ENCODE data around the gene GSN. TPM values are rescaled to one million over a fixed set of nuclear protein-coding genes. Genes with fewer than 3 reads are reported as not detected.

The GSN gene
- total and polyA plus RNA-seq, 2 donors (not counting 1 experiment from before 2014, with no cell fraction given): 38.4 to 45.4 TPM

DNA sequence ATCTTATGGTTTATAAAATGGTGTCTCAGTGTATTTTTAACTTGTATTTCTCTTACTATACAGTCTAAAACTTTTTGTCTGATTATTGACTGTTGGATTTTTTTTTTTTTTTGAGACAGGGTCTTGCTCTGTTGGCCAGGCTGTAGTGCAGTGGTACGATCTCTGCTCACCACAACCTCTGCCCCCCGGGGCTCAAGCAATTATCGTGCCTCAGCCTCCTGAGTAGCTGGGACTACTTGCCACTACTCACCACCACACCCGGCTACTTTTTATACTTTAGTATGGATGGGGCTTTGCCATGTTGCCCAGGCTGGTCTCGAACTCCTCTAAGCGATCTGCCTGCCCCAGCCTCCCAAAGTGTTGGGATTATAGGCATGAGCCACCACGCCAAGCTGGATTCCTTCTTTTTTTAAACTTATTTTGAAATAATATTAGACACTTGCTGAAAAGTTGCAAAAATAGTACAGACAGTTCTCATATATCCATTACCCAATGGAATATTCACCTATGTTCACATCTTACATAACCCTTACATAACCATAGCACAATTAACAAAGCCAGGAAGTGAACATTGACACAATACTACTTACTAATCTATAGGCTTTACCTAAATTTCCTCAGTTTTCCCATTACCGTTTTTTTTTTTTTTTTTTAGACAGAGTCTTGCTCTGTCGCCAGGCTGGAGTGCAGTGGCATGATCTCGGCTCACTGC lies 54.9 kb downstream of the GSN start:
- Histone ChIP-seq H3K9me3 (ENCODE audit: control extremely low read depth in 1 of 3, control insufficient read depth in 2 of 3, insufficient read depth in 1 of 3, low read length in 2 of 3) (no peaks in the 10 kb centered on the region), H3K27ac (ENCODE audit: low read length in 2 of 2) (no peak overlapping the region), H3K27me3 (replicated peaks in 1 of 4; ENCODE audit: control extremely low read depth in 1 of 4, control insufficient read depth in 3 of 4, insufficient read depth in 4 of 4, low read length in 3 of 4) (no peaks in the 10 kb centered on the region), H3K4me2 (replicated peaks; ENCODE audit: low read depth, low read length, poor library complexity, severe bottlenecking) (no peak overlapping the region), H3K36me3 (replicated peaks in 1 of 2; ENCODE audit: control extremely low read depth in 1 of 2, control insufficient read depth in 1 of 2, extremely low read depth in 1 of 2, insufficient read depth in 2 of 2, low read length in 1 of 2) (peaks cover 8 to 36% of the 10 kb centered on the region in 2 experiments), H4K20me1 (ENCODE audit: control insufficient read depth, insufficient read depth, low read length, poor library complexity, severe bottlenecking) (no peaks in the 10 kb centered on the region), H3K9ac (ENCODE audit: low read length) (no peak overlapping the region), H3K79me2 (ENCODE audit: control insufficient read depth, insufficient read depth, low read length) (no peaks in the 10 kb centered on the region), H2AFZ (ENCODE audit: insufficient read depth, low read depth, low read length, poor library complexity, severe bottlenecking) (no peak overlapping the region), H3K4me3 (ENCODE audit: control extremely low read depth in 1 of 5, extremely low read depth in 1 of 5, insufficient read depth in 1 of 5, low read depth in 2 of 5, low read length in 4 of 5) (no peak overlapping the region), H3K4me1 (ENCODE audit: control insufficient read depth in 2 of 2, insufficient read depth in 2 of 2, low read length in 2 of 2) (no peaks in the 10 kb centered on the region)
- ChIA-PET CTCF (interaction anchor here (0.8 to 11.6 kb wide), 2 partner anchors 46 to 80 kb away, joined by 4 to 371 read pairs; no protein-coding TSS in a partner anchor), POLR2A (no interaction called here)
- no peak overlapping the region for H3K4me3 Mint-ChIP-seq
- H3K27me3 Mint-ChIP-seq: no peaks in the 10 kb centered on the region
- H3K4me1 Mint-ChIP-seq: no peaks in the 10 kb centered on the region
- DNase-seq: no peak
- TF ChIP-seq, protein P1, sequence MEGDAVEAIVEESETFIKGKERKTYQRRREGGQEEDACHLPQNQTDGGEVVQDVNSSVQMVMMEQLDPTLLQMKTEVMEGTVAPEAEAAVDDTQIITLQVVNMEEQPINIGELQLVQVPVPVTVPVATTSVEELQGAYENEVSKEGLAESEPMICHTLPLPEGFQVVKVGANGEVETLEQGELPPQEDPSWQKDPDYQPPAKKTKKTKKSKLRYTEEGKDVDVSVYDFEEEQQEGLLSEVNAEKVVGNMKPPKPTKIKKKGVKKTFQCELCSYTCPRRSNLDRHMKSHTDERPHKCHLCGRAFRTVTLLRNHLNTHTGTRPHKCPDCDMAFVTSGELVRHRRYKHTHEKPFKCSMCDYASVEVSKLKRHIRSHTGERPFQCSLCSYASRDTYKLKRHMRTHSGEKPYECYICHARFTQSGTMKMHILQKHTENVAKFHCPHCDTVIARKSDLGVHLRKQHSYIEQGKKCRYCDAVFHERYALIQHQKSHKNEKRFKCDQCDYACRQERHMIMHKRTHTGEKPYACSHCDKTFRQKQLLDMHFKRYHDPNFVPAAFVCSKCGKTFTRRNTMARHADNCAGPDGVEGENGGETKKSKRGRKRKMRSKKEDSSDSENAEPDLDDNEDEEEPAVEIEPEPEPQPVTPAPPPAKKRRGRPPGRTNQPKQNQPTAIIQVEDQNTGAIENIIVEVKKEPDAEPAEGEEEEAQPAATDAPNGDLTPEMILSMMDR (IDR thresholded peaks at IDR 0.05): no peak
- TF ChIP-seq EZH2 (IDR thresholded peaks at IDR 0.05; ENCODE audit: borderline replicate concordance, insufficient read depth, low read depth, low read length, poor library complexity, severe bottlenecking): no peak
- WGBS (ENCODE audit: insufficient coverage): 100% methylated on average over 1 of the region's 10 CpGs
- no peak overlapping the region for H3K27ac Mint-ChIP-seq
- intact Hi-C loops (cut with micrococcal nuclease): loop anchor here (5.0 kb wide), 2 partner anchors 44 to 111 kb away; no protein-coding TSS in a partner anchor
- H3K9me3 Mint-ChIP-seq (ENCODE audit: insufficient read depth): no peaks in the 10 kb centered on the region
- no peak for ATAC-seq (ENCODE audit: low read depth)

GRCh38 chr9:121323449-121324151 lies 55.6 kb downstream of the GSN start:
- H3K79me2 ChIP-seq (ENCODE audit: control insufficient read depth, insufficient read depth, low read length): no peaks in the 10 kb centered on the region
- H3K4me3 ChIP-seq (ENCODE audit: control extremely low read depth in 1 of 5, extremely low read depth in 1 of 5, insufficient read depth in 1 of 5, low read depth in 2 of 5, low read length in 4 of 5): no peak overlapping the region

More at GRCh38 chr9:121323449-121324151, 55.6 kb downstream of the GSN start:
- Mint-ChIP-seq H3K4me1 (no peaks in the 10 kb centered on the region), H3K27me3 (no peaks in the 10 kb centered on the region), H3K4me3 (no peak overlapping the region), H3K9me3 (ENCODE audit: insufficient read depth) (no peaks in the 10 kb centered on the region), H3K27ac (no peak overlapping the region)
- DNase-seq (no peak), ATAC-seq (ENCODE audit: low read depth) (no peak)
- no peaks in the 10 kb centered on the region for H3K4me1 ChIP-seq (ENCODE audit: control insufficient read depth in 2 of 2, insufficient read depth in 2 of 2, low read length in 2 of 2)
- H3K27me3 ChIP-seq (replicated peaks in 1 of 4; ENCODE audit: control extremely low read depth in 1 of 4, control insufficient read depth in 3 of 4, insufficient read depth in 4 of 4, low read length in 3 of 4): no peaks in the 10 kb centered on the region
- POLR2A ChIA-PET: no interaction called here
- no peak overlapping the region for H3K4me2 ChIP-seq (replicated peaks; ENCODE audit: low read depth, low read length, poor library complexity, severe bottlenecking)
- 99% methylated on average over 6 of the region's 10 CpGs for WGBS (ENCODE audit: insufficient coverage)
- H3K27ac ChIP-seq (ENCODE audit: low read length in 2 of 2): no peak overlapping the region
- CTCF ChIA-PET: interaction anchor here (11.6 kb wide), 1 partner anchor 79 kb away, joined by 371 read pairs; no protein-coding TSS in a partner anchor
- H2AFZ ChIP-seq (ENCODE audit: insufficient read depth, low read depth, low read length, poor library complexity, severe bottlenecking): no peak overlapping the region
- intact Hi-C loops (cut with micrococcal nuclease): loop anchor here (5.0 kb wide), 2 partner anchors 44 to 111 kb away; no protein-coding TSS in a partner anchor
- H3K9ac ChIP-seq (ENCODE audit: low read length): no peak overlapping the region
- TF ChIP-seq, protein P1 (IDR thresholded peaks at IDR 0.05): no peak
- no peak for TF ChIP-seq EZH2 (IDR thresholded peaks at IDR 0.05; ENCODE audit: borderline replicate concordance, insufficient read depth, low read depth, low read length, poor library complexity, severe bottlenecking)
- no peaks in the 10 kb centered on the region for H3K9me3 ChIP-seq (ENCODE audit: control extremely low read depth in 1 of 3, control insufficient read depth in 2 of 3, insufficient read depth in 1 of 3, low read length in 2 of 3)
- H4K20me1 ChIP-seq (ENCODE audit: control insufficient read depth, insufficient read depth, low read length, poor library complexity, severe bottlenecking): no peaks in the 10 kb centered on the region
- peaks cover 8 to 43% of the 10 kb centered on the region in 2 experiments for H3K36me3 ChIP-seq (replicated peaks in 1 of 2; ENCODE audit: control extremely low read depth in 1 of 2, control insufficient read depth in 1 of 2, extremely low read depth in 1 of 2, insufficient read depth in 2 of 2, low read length in 1 of 2)
